Measurements from ENCODE around the gene NXPH1.

Gene NXPH1

GRCh38 chr7:8515640-8516185 lies 82.3 kb downstream of the NXPH1 start:
- Histone ChIP-seq H3K4me1 (ENCODE audit: control insufficient read depth, insufficient read depth, low read length) (no peaks in the 10 kb centered on the region), H3K9me3 (ENCODE audit: control insufficient read depth, low read length) (no peaks in the 10 kb centered on the region), H3K36me3 (ENCODE audit: control insufficient read depth, insufficient read depth, low read length, severe bottlenecking) (no peaks in the 10 kb centered on the region), H3K9ac (ENCODE audit: low read length) (no peak overlapping the region), H3K4me3 (ENCODE audit: low read length) (no peak overlapping the region), H3K27me3 (replicated peaks; ENCODE audit: control insufficient read depth, insufficient read depth, low read length) (no peaks in the 10 kb centered on the region)
- no peak for DNase-seq (ENCODE audit: low read depth)

DNA sequence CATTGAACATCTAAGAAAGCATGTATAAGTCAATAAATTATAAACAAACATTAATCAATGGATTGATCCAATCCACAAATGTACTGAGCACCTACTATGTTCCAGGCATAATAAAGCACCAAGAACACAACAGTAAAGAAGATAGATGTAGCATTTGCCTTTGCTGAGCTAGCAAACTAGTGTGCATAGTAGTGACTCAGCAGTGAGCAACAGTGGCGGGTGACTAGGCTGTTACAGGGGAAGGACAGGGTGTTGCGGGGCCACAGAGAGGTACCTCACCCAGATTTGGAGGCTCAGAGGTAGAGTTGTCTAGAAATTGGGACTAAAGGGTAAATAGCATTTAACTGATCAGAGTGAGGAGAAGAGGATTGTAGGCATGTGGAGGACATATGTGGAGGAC lies 83.6 kb downstream of the NXPH1 start:
- no peak for DNase-seq (ENCODE audit: low read depth)
- Histone ChIP-seq H3K9me3 (ENCODE audit: control insufficient read depth, low read length) (no peaks in the 10 kb centered on the region), H3K27me3 (replicated peaks; ENCODE audit: control insufficient read depth, insufficient read depth, low read length) (no peaks in the 10 kb centered on the region), H3K36me3 (ENCODE audit: control insufficient read depth, insufficient read depth, low read length, severe bottlenecking) (no peaks in the 10 kb centered on the region), H3K4me1 (ENCODE audit: control insufficient read depth, insufficient read depth, low read length) (no peaks in the 10 kb centered on the region), H3K9ac (ENCODE audit: low read length) (no peak overlapping the region), H3K4me3 (ENCODE audit: low read length) (no peak overlapping the region)

DNA sequence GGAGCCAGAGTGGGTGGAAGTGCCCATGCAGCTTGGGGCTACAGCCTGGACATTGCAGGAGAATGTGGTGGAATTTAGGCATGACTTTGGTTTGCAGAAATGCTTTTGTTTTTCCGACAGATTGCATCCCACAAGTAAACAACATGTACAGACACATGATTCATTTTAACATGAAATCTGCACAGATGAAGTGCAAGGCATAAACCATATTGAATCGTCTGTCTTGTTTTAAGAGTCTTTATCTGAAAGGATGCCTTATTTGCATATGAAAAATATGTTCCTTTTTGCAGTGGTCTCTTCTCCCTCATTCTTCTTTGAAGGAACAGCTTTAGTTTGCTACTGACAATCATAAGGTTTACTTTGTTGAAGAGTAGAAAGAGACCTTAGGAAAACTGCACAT lies 94.9 kb downstream of the NXPH1 start:
- Histone ChIP-seq H3K36me3 (ENCODE audit: control insufficient read depth, insufficient read depth, low read length, severe bottlenecking) (no peaks in the 10 kb centered on the region), H3K4me1 (ENCODE audit: control insufficient read depth, insufficient read depth, low read length) (no peaks in the 10 kb centered on the region), H3K4me3 (ENCODE audit: low read length) (no peak overlapping the region), H3K9me3 (ENCODE audit: control insufficient read depth, low read length) (no peaks in the 10 kb centered on the region), H3K27me3 (replicated peaks; ENCODE audit: control insufficient read depth, insufficient read depth, low read length) (no peaks in the 10 kb centered on the region), H3K9ac (ENCODE audit: low read length) (no peak overlapping the region)
- DNase-seq (ENCODE audit: low read depth) = no peak

- Histone ChIP-seq H3K4me1 (ENCODE audit: control insufficient read depth, insufficient read depth, low read length) (no peaks in the 10 kb centered on the region), H3K9ac (ENCODE audit: low read length) (no peak overlapping the region), H3K36me3 (ENCODE audit: control insufficient read depth, insufficient read depth, low read length, severe bottlenecking) (no peaks in the 10 kb centered on the region), H3K27me3 (replicated peaks; ENCODE audit: control insufficient read depth, insufficient read depth, low read length) (no peaks in the 10 kb centered on the region), H3K9me3 (ENCODE audit: control insufficient read depth, low read length) (no peaks in the 10 kb centered on the region), H3K4me3 (ENCODE audit: low read length) (no peak overlapping the region)
- no peak for DNase-seq (ENCODE audit: low read depth)
These were observed 98.6 kb downstream of the NXPH1 start for GRCh38 chr7:8531991-8532515.

GRCh38 chr7:8536431-8536830 lies 103.0 kb downstream of the NXPH1 start:
- H3K27me3 ChIP-seq (replicated peaks; ENCODE audit: control insufficient read depth, insufficient read depth, low read length) = no peaks in the 10 kb centered on the region
- no peaks in the 10 kb centered on the region for H3K4me1 ChIP-seq (ENCODE audit: control insufficient read depth, insufficient read depth, low read length)
- DNase-seq (ENCODE audit: low read depth) = no peak
- H3K36me3 ChIP-seq (ENCODE audit: control insufficient read depth, insufficient read depth, low read length, severe bottlenecking) = no peaks in the 10 kb centered on the region
- H3K9ac ChIP-seq (ENCODE audit: low read length) = no peak overlapping the region
- H3K4me3 ChIP-seq (ENCODE audit: low read length) = no peak overlapping the region
- H3K9me3 ChIP-seq (ENCODE audit: control insufficient read depth, low read length) = no peaks in the 10 kb centered on the region

GRCh38 chr7:8549046-8549445 lies 115.6 kb downstream of the NXPH1 start:
- H3K36me3 ChIP-seq (ENCODE audit: control insufficient read depth, insufficient read depth, low read length, severe bottlenecking) = no peaks in the 10 kb centered on the region
- H3K27me3 ChIP-seq (replicated peaks; ENCODE audit: control insufficient read depth, insufficient read depth, low read length) = no peaks in the 10 kb centered on the region
- no peak for DNase-seq (ENCODE audit: low read depth)
- H3K9me3 ChIP-seq (ENCODE audit: control insufficient read depth, low read length) = no peaks in the 10 kb centered on the region
- H3K9ac ChIP-seq (ENCODE audit: low read length) = no peak overlapping the region
- no peaks in the 10 kb centered on the region for H3K4me1 ChIP-seq (ENCODE audit: control insufficient read depth, insufficient read depth, low read length)
- H3K4me3 ChIP-seq (ENCODE audit: low read length) = no peak overlapping the region

GRCh38 chr7:8560501-8560900 lies 127.1 kb downstream of the NXPH1 start:
- Histone ChIP-seq H3K4me1 (ENCODE audit: control insufficient read depth, insufficient read depth, low read length) (no peaks in the 10 kb centered on the region), H3K36me3 (ENCODE audit: control insufficient read depth, insufficient read depth, low read length, severe bottlenecking) (no peaks in the 10 kb centered on the region), H3K9me3 (ENCODE audit: control insufficient read depth, low read length) (peaks cover 3% of the 10 kb centered on the region), H3K4me3 (ENCODE audit: low read length) (no peak overlapping the region), H3K9ac (ENCODE audit: low read length) (no peak overlapping the region), H3K27me3 (replicated peaks; ENCODE audit: control insufficient read depth, insufficient read depth, low read length) (no peaks in the 10 kb centered on the region)
- no peak for DNase-seq (ENCODE audit: low read depth)

DNA sequence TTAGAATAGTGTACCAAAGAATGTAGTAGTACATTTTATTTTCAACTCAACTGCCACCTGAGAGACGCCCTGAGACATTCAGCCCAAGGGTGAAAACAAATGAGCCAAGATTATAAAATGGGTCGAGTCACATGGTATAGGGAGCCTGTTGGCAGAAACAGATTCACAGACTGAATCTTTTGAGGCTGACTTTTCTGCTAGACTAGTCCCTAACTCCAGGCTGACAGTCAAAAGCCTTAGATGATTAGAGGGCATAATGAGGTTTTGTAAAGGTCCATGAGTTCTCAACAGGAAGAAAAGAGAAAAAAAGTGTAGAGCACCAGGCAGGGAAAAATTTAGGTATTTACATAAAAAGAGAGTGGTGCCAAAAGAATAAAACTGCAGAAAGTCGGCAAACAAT lies 128.0 kb downstream of the NXPH1 start:
- Histone ChIP-seq H3K4me1 (ENCODE audit: control insufficient read depth, insufficient read depth, low read length) (no peaks in the 10 kb centered on the region), H3K4me3 (ENCODE audit: low read length) (no peak overlapping the region), H3K9ac (ENCODE audit: low read length) (no peak overlapping the region), H3K27me3 (replicated peaks; ENCODE audit: control insufficient read depth, insufficient read depth, low read length) (no peaks in the 10 kb centered on the region), H3K36me3 (ENCODE audit: control insufficient read depth, insufficient read depth, low read length, severe bottlenecking) (no peaks in the 10 kb centered on the region), H3K9me3 (ENCODE audit: control insufficient read depth, low read length) (peaks cover 3% of the 10 kb centered on the region)
- no peak for DNase-seq (ENCODE audit: low read depth)

- Histone ChIP-seq H3K9me3 (ENCODE audit: control insufficient read depth, low read length) (no peaks in the 10 kb centered on the region), H3K4me3 (ENCODE audit: low read length) (no peak overlapping the region), H3K9ac (ENCODE audit: low read length) (no peak overlapping the region), H3K36me3 (ENCODE audit: control insufficient read depth, insufficient read depth, low read length, severe bottlenecking) (no peaks in the 10 kb centered on the region), H3K27me3 (replicated peaks; ENCODE audit: control insufficient read depth, insufficient read depth, low read length) (no peaks in the 10 kb centered on the region), H3K4me1 (ENCODE audit: control insufficient read depth, insufficient read depth, low read length) (no peaks in the 10 kb centered on the region)
- DNase-seq (ENCODE audit: low read depth) = no peak
These were observed 130.9 kb downstream of the NXPH1 start for GRCh38 chr7:8564281-8564680.

- DNase-seq (ENCODE audit: low read depth) = no peak
- Histone ChIP-seq H3K4me1 (ENCODE audit: control insufficient read depth, insufficient read depth, low read length) (no peaks in the 10 kb centered on the region), H3K4me3 (ENCODE audit: low read length) (no peak overlapping the region), H3K9ac (ENCODE audit: low read length) (no peak overlapping the region), H3K27me3 (replicated peaks; ENCODE audit: control insufficient read depth, insufficient read depth, low read length) (no peaks in the 10 kb centered on the region), H3K9me3 (ENCODE audit: control insufficient read depth, low read length) (no peaks in the 10 kb centered on the region), H3K36me3 (ENCODE audit: control insufficient read depth, insufficient read depth, low read length, severe bottlenecking) (no peaks in the 10 kb centered on the region)
These were observed 132.6 kb downstream of the NXPH1 start for GRCh38 chr7:8566016-8566415.

GRCh38 chr7:8567626-8568025 lies 134.2 kb downstream of the NXPH1 start:
- no peak for DNase-seq (ENCODE audit: low read depth)
- Histone ChIP-seq H3K9me3 (ENCODE audit: control insufficient read depth, low read length) (no peaks in the 10 kb centered on the region), H3K4me1 (ENCODE audit: control insufficient read depth, insufficient read depth, low read length) (no peaks in the 10 kb centered on the region), H3K4me3 (ENCODE audit: low read length) (no peak overlapping the region), H3K27me3 (replicated peaks; ENCODE audit: control insufficient read depth, insufficient read depth, low read length) (no peaks in the 10 kb centered on the region), H3K36me3 (ENCODE audit: control insufficient read depth, insufficient read depth, low read length, severe bottlenecking) (no peaks in the 10 kb centered on the region), H3K9ac (ENCODE audit: low read length) (no peak overlapping the region)

GRCh38 chr7:8579661-8580194 lies 146.3 kb downstream of the NXPH1 start:
- DNase-seq (ENCODE audit: low read depth) = no peak
- Histone ChIP-seq H3K9ac (ENCODE audit: low read length) (no peak overlapping the region), H3K9me3 (ENCODE audit: control insufficient read depth, low read length) (no peaks in the 10 kb centered on the region), H3K27me3 (replicated peaks; ENCODE audit: control insufficient read depth, insufficient read depth, low read length) (no peaks in the 10 kb centered on the region), H3K4me1 (ENCODE audit: control insufficient read depth, insufficient read depth, low read length) (no peaks in the 10 kb centered on the region), H3K4me3 (ENCODE audit: low read length) (no peak overlapping the region), H3K36me3 (ENCODE audit: control insufficient read depth, insufficient read depth, low read length, severe bottlenecking) (no peaks in the 10 kb centered on the region)

All from adipocyte (in vitro differentiated cells).